Body of pancreas (tissue), 4 donors: ENCODE measurements around the gene EN1.

ENCODE experiments used
- CTCF ChIP-seq, 7 experiments: fragments of 450-650 bp in 4 of 7; fragments of 200-600 bp in 3 of 7; sonication (generic) in 3 of 7; IDR thresholded peaks; one replicate each; pipeline ENCODE4 v1.5.1; 2016 to 2019; ENCODE audit warnings: antibody characterized with exemption in 7 of 7
- POLR2A ChIP-seq, 3 donors: fragments of 450-650 bp; IDR thresholded peaks; one replicate each; pipeline ENCODE4 v1.6.1; 2016; ENCODE audit warnings: antibody characterized with exemption in 3 of 3, mild to moderate bottlenecking in 2 of 3

GRCh38 chr2:118830881-118831280 is 16.6 kb downstream of the EN1 start:
- no peak for TF ChIP-seq CTCF (IDR thresholded peaks at IDR 0.05)
- no peak for TF ChIP-seq POLR2A (IDR thresholded peaks at IDR 0.05)
